ENCODE data around the gene GABRA5.

- TF ChIP-seq POLR2AphosphoS5 (IDR thresholded peaks at IDR 0.05; ENCODE audit: low read depth) (no peak), REST (IDR thresholded peaks at IDR 0.05; ENCODE audit: insufficient replicate concordance, low read depth) (no peak), CTCF (IDR thresholded peaks at IDR 0.05; ENCODE audit: insufficient read depth, low read length) (no peak), GABPA (IDR thresholded peaks at IDR 0.05; ENCODE audit: low read depth) (no peak)
These were observed 1.3 kb downstream of the GABRA5 start for GRCh38 chr15:26868029-26868685.

Data from HL-60 (cell line).